Cardiac muscle cell (in vitro differentiated cells and primary cell): ENCODE data around the gene BPIFB2. TPM values are rescaled to one million over a fixed set of nuclear protein-coding genes. Genes with fewer than 3 reads are reported as not detected.

ENCODE experiments used
- DNase-seq, 2 donors: peaks; one replicate each; pipeline versions ENCODE4 v3.0.0 to v3.0.0-alpha.2; 2010 to 2017; ENCODE audit warnings: low read depth in 1 of 2, low spot score in 1 of 2
- H3K27ac ChIP-seq: fragments of 200-600 bp; sonication (generic); 2 replicates; pipeline ENCODE4 v1.5.1; 2016
- H3K27me3 ChIP-seq: fragments of 200-600 bp; sonication (generic); 2 replicates; pipeline ENCODE4 v1.6.0; 2016; ENCODE audit warnings: control low read depth
- H3K36me3 ChIP-seq: fragments of 200-600 bp; sonication (generic); 2 replicates; pipeline ENCODE4 v1.5.1; 2016; ENCODE audit warnings: control low read depth
- H3K4me1 ChIP-seq: fragments of 200-600 bp; sonication (generic); 2 replicates; pipeline ENCODE4 v1.8.1; 2017; ENCODE audit warnings: low read depth, mild to moderate bottlenecking, mixed run types
- H3K4me3 ChIP-seq: fragments of 200-600 bp; sonication (generic); 2 replicates; pipeline ENCODE4 v1.5.1; 2016; ENCODE audit warnings: mild to moderate bottlenecking
- H3K9me3 ChIP-seq: fragments of 200-600 bp; sonication (generic); 2 replicates; pipeline ENCODE4 v1.5.1; 2017; ENCODE audit warnings: low read depth, mild to moderate bottlenecking, control low read depth
- polyA plus RNA-seq: library from polyadenylated mRNA; unstranded; fragments of >200 nt; fragmentation: Nextera tagmentation; extraction: Ambion mirVana; gene quantifications from 2 replicates; pipeline ENCODE4 v1.2.1, GENCODE V29; 2016
- total RNA-seq: library from RNA; depleted of rRNA; stranded (reverse); fragments of >200 nt; gene quantifications from 2 replicates; pipeline ENCODE4 v1.2.3, GENCODE V29; 2016
- TF ChIP-seq, protein P1 (sequence below): IDR thresholded peaks from 2 replicates; pipeline ENCODE4 v1.5.1; 2012; ENCODE audit warnings: low read depth, mild to moderate bottlenecking, low read length

Gene BPIFB2
- total and polyA plus RNA-seq, 2 experiments from 2014 or later, result not detected

DNA sequence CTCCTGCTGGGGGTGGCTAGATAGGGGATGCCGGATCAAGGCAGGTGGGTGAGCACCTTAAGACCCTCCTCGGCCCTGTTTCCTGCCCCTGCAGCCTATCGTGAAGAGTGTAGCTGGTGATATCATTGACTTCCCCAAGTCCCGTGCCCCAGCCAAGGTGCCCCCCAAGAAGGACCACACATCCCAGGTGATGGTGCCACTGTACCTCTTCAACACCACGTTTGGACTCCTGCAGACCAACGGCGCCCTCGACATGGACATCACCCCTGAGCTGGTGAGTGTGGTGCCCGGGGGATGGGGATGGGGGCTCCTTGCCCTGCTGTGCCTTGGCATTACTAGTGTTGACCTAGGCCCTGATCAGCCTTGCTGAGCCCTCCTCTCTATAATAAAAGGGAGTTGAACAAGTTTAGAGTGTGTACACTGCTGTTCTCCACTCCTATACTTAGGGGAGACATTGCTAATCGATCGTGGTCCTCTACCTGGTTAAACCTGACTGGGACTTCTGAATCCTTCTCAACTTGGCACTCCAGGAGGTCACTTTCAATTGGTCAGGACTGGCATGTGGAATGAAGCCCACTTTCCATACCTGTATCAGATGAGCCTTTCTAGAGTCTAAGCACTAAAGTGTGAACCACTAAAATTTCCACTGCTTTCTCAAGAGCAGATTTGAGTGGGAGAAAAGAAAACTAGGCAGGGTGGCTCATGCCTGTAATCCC is 57.2 kb downstream of the BPIFB2 start:
- Histone ChIP-seq H3K27me3 (no peaks in the 10 kb centered on the region), H3K4me3 (no peak overlapping the region), H3K9me3 (no peaks in the 10 kb centered on the region), H3K27ac (no peak overlapping the region), H3K4me1 (no peaks in the 10 kb centered on the region), H3K36me3 (no peaks in the 10 kb centered on the region)
- DNase-seq, result no peak
- TF ChIP-seq, protein P1, sequence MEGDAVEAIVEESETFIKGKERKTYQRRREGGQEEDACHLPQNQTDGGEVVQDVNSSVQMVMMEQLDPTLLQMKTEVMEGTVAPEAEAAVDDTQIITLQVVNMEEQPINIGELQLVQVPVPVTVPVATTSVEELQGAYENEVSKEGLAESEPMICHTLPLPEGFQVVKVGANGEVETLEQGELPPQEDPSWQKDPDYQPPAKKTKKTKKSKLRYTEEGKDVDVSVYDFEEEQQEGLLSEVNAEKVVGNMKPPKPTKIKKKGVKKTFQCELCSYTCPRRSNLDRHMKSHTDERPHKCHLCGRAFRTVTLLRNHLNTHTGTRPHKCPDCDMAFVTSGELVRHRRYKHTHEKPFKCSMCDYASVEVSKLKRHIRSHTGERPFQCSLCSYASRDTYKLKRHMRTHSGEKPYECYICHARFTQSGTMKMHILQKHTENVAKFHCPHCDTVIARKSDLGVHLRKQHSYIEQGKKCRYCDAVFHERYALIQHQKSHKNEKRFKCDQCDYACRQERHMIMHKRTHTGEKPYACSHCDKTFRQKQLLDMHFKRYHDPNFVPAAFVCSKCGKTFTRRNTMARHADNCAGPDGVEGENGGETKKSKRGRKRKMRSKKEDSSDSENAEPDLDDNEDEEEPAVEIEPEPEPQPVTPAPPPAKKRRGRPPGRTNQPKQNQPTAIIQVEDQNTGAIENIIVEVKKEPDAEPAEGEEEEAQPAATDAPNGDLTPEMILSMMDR, result no peak

DNA sequence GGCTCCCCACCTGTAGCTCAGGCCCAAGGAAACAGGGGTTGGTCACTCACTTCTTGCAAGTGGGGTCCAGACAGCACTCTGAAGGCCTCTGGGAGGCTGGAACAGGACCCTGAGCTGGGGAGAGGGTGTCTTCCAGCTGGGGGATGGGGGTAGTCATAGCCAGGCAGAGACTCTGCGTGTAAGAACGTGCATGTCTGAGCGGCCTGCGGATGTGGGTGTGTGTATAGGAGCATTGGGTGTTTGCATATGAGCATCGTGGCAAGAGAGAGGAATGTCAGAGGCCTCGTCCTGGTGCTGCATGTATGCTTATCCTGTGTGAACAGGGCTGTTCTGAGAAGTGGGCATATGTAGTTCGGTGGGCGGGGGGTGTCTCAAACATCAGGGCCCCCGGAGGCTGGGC is 58.3 kb downstream of the BPIFB2 start:
- Histone ChIP-seq H3K9me3 (no peaks in the 10 kb centered on the region), H3K4me3 (no peak overlapping the region), H3K27me3 (no peaks in the 10 kb centered on the region), H3K4me1 (no peaks in the 10 kb centered on the region), H3K27ac (no peak overlapping the region), H3K36me3 (no peaks in the 10 kb centered on the region)
- TF ChIP-seq, protein P1, result no peak
- DNase-seq, result no peak

DNA sequence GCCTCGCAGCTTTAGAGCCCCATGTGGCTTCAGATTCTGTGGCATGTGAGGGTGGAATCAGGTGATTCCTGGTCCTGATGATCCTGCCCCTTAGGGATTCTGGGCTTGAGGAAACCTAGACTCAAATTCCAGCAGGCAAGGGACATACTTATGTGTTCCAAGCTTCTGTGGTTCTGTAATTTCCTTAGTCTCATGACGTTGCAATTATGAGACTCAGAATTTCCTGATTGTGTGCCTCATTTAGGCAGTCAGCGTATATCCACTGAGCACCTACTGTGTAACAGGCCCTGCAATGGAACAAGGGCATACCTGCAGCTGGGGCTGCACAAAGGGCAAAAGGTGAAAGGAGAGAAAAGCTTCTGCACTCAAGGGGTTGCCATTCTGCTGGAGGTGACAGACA is 60.3 kb downstream of the BPIFB2 start:
- Histone ChIP-seq H3K27me3 (no peaks in the 10 kb centered on the region), H3K36me3 (no peaks in the 10 kb centered on the region), H3K9me3 (no peaks in the 10 kb centered on the region)

GRCh38 chr20:33068251-33068939 is 60.9 kb downstream of the BPIFB2 start:
- TF ChIP-seq, protein P1, result no peak

More for the DNA sequence above, 60.3 kb downstream of the BPIFB2 start:
- Histone ChIP-seq H3K4me3 (no peak overlapping the region), H3K4me1 (no peaks in the 10 kb centered on the region), H3K27ac (no peak overlapping the region)
- no peak for DNase-seq
- TF ChIP-seq, protein P1, result no peak

GRCh38 chr20:33069673-33070072 is 62.2 kb downstream of the BPIFB2 start:
- Histone ChIP-seq H3K27me3 (no peaks in the 10 kb centered on the region), H3K9me3 (no peaks in the 10 kb centered on the region), H3K36me3 (no peaks in the 10 kb centered on the region), H3K27ac (no peak overlapping the region), H3K4me1 (no peaks in the 10 kb centered on the region), H3K4me3 (no peak overlapping the region)
- no peak for DNase-seq
- TF ChIP-seq, protein P1, result no peak

More at GRCh38 chr20:33068251-33068939, 60.9 kb downstream of the BPIFB2 start:
- Histone ChIP-seq H3K36me3 (no peaks in the 10 kb centered on the region), H3K9me3 (no peaks in the 10 kb centered on the region), H3K27me3 (no peaks in the 10 kb centered on the region), H3K4me3 (no peak overlapping the region), H3K4me1 (no peaks in the 10 kb centered on the region), H3K27ac (no peak overlapping the region)
- no peak for DNase-seq
